ENCODE measurements around the gene SHLD1. TPM values are rescaled to one million over a fixed set of nuclear protein-coding genes. Genes with fewer than 3 reads are reported as not detected.

SHLD1 gene
- total RNA-seq, 2 donors from 2014 or later = 10.1 to 14.4 TPM

GRCh38 chr20:5864873-5865587 is 114.8 kb downstream of the SHLD1 start:
- peaks cover 0 to 3% of the 10 kb centered on the region in 2 donors for H3K36me3 Mint-ChIP-seq (ENCODE audit: insufficient read depth in 2 of 2)
- no peaks in the 10 kb centered on the region for H3K27me3 Mint-ChIP-seq (ENCODE audit: low read depth)
- no peaks in the 10 kb centered on the region for H3K9me3 Mint-ChIP-seq
- no peak for DNase-seq
- no peak overlapping the region for H3K4me3 Mint-ChIP-seq
- ATAC-seq (replicated peaks in 1 of 2) = no peak
- peaks cover 11% of the 10 kb centered on the region for H3K4me1 Mint-ChIP-seq (ENCODE audit: low read depth)
- no peak overlapping the region for H3K27ac Mint-ChIP-seq

- no peak for DNase-seq
- ATAC-seq (replicated peaks in 1 of 2) = no peak
- Mint-ChIP-seq H3K27ac (no peak overlapping the region), H3K4me3 (no peak overlapping the region), H3K36me3 (ENCODE audit: insufficient read depth in 2 of 2) (peaks cover 0 to 3% of the 10 kb centered on the region in 2 donors), H3K9me3 (no peaks in the 10 kb centered on the region), H3K4me1 (ENCODE audit: low read depth) (peaks cover 11% of the 10 kb centered on the region), H3K27me3 (ENCODE audit: low read depth) (peaks cover 2% of the 10 kb centered on the region)
Measured at GRCh38 chr20:5865604-5866003, 115.4 kb downstream of the SHLD1 start.

- H3K4me1 Mint-ChIP-seq (ENCODE audit: low read depth) = no peaks in the 10 kb centered on the region
- no peaks in the 10 kb centered on the region for H3K36me3 Mint-ChIP-seq (ENCODE audit: insufficient read depth in 2 of 2)
- H3K9me3 Mint-ChIP-seq = peaks cover 0 to 2% of the 10 kb centered on the region in 2 donors
- peaks cover 34% of the 10 kb centered on the region for H3K27me3 Mint-ChIP-seq (ENCODE audit: low read depth)
- no peak overlapping the region for H3K4me3 Mint-ChIP-seq
- DNase-seq = no peak
- ATAC-seq (replicated peaks in 1 of 2) = no peak
- no peak overlapping the region for H3K27ac Mint-ChIP-seq
Measured at GRCh38 chr20:5870568-5870981, 120.4 kb downstream of the SHLD1 start.

GRCh38 chr20:5871459-5872410 is 121.5 kb downstream of the SHLD1 start:
- peaks cover 3 to 5% of the 10 kb centered on the region in 2 donors for H3K9me3 Mint-ChIP-seq
- DNase-seq (no peak), ATAC-seq (replicated peaks in 1 of 2) (no peak)
- H3K36me3 Mint-ChIP-seq (ENCODE audit: insufficient read depth in 2 of 2) = no peaks in the 10 kb centered on the region
- peaks cover 43% of the 10 kb centered on the region for H3K27me3 Mint-ChIP-seq (ENCODE audit: low read depth)
- H3K27ac Mint-ChIP-seq = no peak overlapping the region
- H3K4me1 Mint-ChIP-seq (ENCODE audit: low read depth) = no peaks in the 10 kb centered on the region
- no peak overlapping the region for H3K4me3 Mint-ChIP-seq

- Mint-ChIP-seq H3K27me3 (ENCODE audit: low read depth) (peaks cover 59% of the 10 kb centered on the region), H3K27ac (no peak overlapping the region), H3K4me1 (ENCODE audit: low read depth) (peaks cover 8% of the 10 kb centered on the region), H3K9me3 (peaks cover 5 to 6% of the 10 kb centered on the region in 2 donors), H3K36me3 (ENCODE audit: insufficient read depth in 2 of 2) (no peaks in the 10 kb centered on the region), H3K4me3 (no peak overlapping the region)
- ATAC-seq (replicated peaks in 1 of 2) = peak in 1 of 2 donors; percentile 39
- no peak for DNase-seq
Measured at GRCh38 chr20:5877128-5877527, 126.9 kb downstream of the SHLD1 start.

GRCh38 chr20:5880326-5880725 is 130.1 kb downstream of the SHLD1 start:
- Mint-ChIP-seq H3K36me3 (ENCODE audit: insufficient read depth in 2 of 2) (no peaks in the 10 kb centered on the region), H3K27me3 (ENCODE audit: low read depth) (peaks cover 50% of the 10 kb centered on the region), H3K4me3 (no peak overlapping the region), H3K27ac (no peak overlapping the region), H3K9me3 (peaks cover 3 to 6% of the 10 kb centered on the region in 2 donors), H3K4me1 (ENCODE audit: low read depth) (peaks cover 9% of the 10 kb centered on the region)
- ATAC-seq (replicated peaks in 1 of 2) (no peak), DNase-seq (no peak)

- DNase-seq (no peak), ATAC-seq (replicated peaks in 1 of 2) (no peak)
- H3K4me1 Mint-ChIP-seq (ENCODE audit: low read depth) = peaks cover 9% of the 10 kb centered on the region
- no peak overlapping the region for H3K27ac Mint-ChIP-seq
- no peak overlapping the region for H3K4me3 Mint-ChIP-seq
- peaks cover 47% of the 10 kb centered on the region for H3K27me3 Mint-ChIP-seq (ENCODE audit: low read depth)
- no peaks in the 10 kb centered on the region for H3K36me3 Mint-ChIP-seq (ENCODE audit: insufficient read depth in 2 of 2)
- peaks cover 0 to 2% of the 10 kb centered on the region in 2 donors for H3K9me3 Mint-ChIP-seq
Measured at GRCh38 chr20:5881703-5882102, 131.5 kb downstream of the SHLD1 start.

GRCh38 chr20:5882166-5882565 is 132.0 kb downstream of the SHLD1 start:
- H3K27me3 Mint-ChIP-seq (ENCODE audit: low read depth) = peaks cover 47% of the 10 kb centered on the region
- H3K36me3 Mint-ChIP-seq (ENCODE audit: insufficient read depth in 2 of 2) = no peaks in the 10 kb centered on the region
- no peak for ATAC-seq (replicated peaks in 1 of 2)
- H3K9me3 Mint-ChIP-seq = peaks cover 0 to under 1% of the 10 kb centered on the region in 2 donors
- H3K4me1 Mint-ChIP-seq (ENCODE audit: low read depth) = peaks cover 9% of the 10 kb centered on the region
- H3K27ac Mint-ChIP-seq = no peak overlapping the region
- H3K4me3 Mint-ChIP-seq = no peak overlapping the region
- no peak for DNase-seq

GRCh38 chr20:5884465-5885335 is 134.5 kb downstream of the SHLD1 start:
- Mint-ChIP-seq H3K9me3 (no peaks in the 10 kb centered on the region), H3K4me3 (no peak overlapping the region), H3K27me3 (ENCODE audit: low read depth) (peaks cover 37% of the 10 kb centered on the region), H3K36me3 (ENCODE audit: insufficient read depth in 2 of 2) (no peaks in the 10 kb centered on the region), H3K27ac (no peak overlapping the region), H3K4me1 (ENCODE audit: low read depth) (peaks cover 9% of the 10 kb centered on the region)
- ATAC-seq (replicated peaks in 1 of 2) = no peak
- DNase-seq = no peak

- H3K36me3 Mint-ChIP-seq (ENCODE audit: insufficient read depth in 2 of 2) = no peaks in the 10 kb centered on the region
- no peak overlapping the region for H3K27ac Mint-ChIP-seq
- H3K4me1 Mint-ChIP-seq (ENCODE audit: low read depth) = peaks cover 9% of the 10 kb centered on the region
- no peak for ATAC-seq (replicated peaks in 1 of 2)
- H3K9me3 Mint-ChIP-seq = no peaks in the 10 kb centered on the region
- H3K4me3 Mint-ChIP-seq = no peak overlapping the region
- H3K27me3 Mint-ChIP-seq (ENCODE audit: low read depth) = peaks cover 26% of the 10 kb centered on the region
- DNase-seq = no peak
Measured at GRCh38 chr20:5885866-5886265, 135.7 kb downstream of the SHLD1 start.

- H3K9me3 Mint-ChIP-seq = no peaks in the 10 kb centered on the region
- H3K27me3 Mint-ChIP-seq (ENCODE audit: low read depth) = peaks cover 17% of the 10 kb centered on the region
- H3K27ac Mint-ChIP-seq = no peak overlapping the region
- ATAC-seq (replicated peaks in 1 of 2) = no peak
- H3K36me3 Mint-ChIP-seq (ENCODE audit: insufficient read depth in 2 of 2) = no peaks in the 10 kb centered on the region
- H3K4me3 Mint-ChIP-seq = no peak overlapping the region
- no peak for DNase-seq
- peaks cover 4% of the 10 kb centered on the region for H3K4me1 Mint-ChIP-seq (ENCODE audit: low read depth)
Measured at GRCh38 chr20:5886788-5887187, 136.6 kb downstream of the SHLD1 start.

- no peak for DNase-seq
- no peaks in the 10 kb centered on the region for H3K9me3 Mint-ChIP-seq
- H3K27me3 Mint-ChIP-seq (ENCODE audit: low read depth) = peaks cover 13% of the 10 kb centered on the region
- no peak for ATAC-seq (replicated peaks in 1 of 2)
- no peaks in the 10 kb centered on the region for H3K36me3 Mint-ChIP-seq (ENCODE audit: insufficient read depth in 2 of 2)
- H3K4me1 Mint-ChIP-seq (ENCODE audit: low read depth) = no peaks in the 10 kb centered on the region
- no peak overlapping the region for H3K4me3 Mint-ChIP-seq
- no peak overlapping the region for H3K27ac Mint-ChIP-seq
Measured at GRCh38 chr20:5887386-5887785, 137.2 kb downstream of the SHLD1 start.
